K562 (cell line): ENCODE measurements around the gene USP7. TPM values are rescaled to one million over a fixed set of nuclear protein-coding genes. Genes with fewer than 3 reads are reported as not detected.

ENCODE experiments used
- ATAC-seq: fragments of 200-7000 bp; cut with Tn5 transposase; 3 replicates; pipeline ENCODE4 v1.9.1; 2020; ENCODE audit warnings: moderate library complexity
- BruUV-seq: library from RNA; stranded (reverse); fragments of 400-500 nt; replicated peaks from 2 replicates; lab custom pipeline; 2021; lab: Mats Ljungman, UMichigan
- CTCF ChIA-PET: fragments of 300-600 bp; formaldehyde crosslinking; extraction: SDS; loops from one replicate; lab custom pipeline; 2021; ENCODE audit warnings: low intra/inter-chr PET ratio; lab: Yijun Ruan, JAX
- POLR2A ChIA-PET: fragments of 300-600, 350-650 bp; sonication (Branson Sonifier 250); formaldehyde crosslinking; extraction: SDS; loops from one replicate; lab custom pipeline; 2021; ENCODE audit warnings: antibody characterized with exemption, inconsistent platforms; lab: Yijun Ruan, JAX
- DNase-seq, 4 experiments: peaks; one replicate each; pipeline versions ENCODE4 v3.0.0 to v3.0.0-alpha.2; 2011 to 2018; ENCODE audit warnings: low spot score in 3 of 4, mixed read lengths in 3 of 4; ENCODE audit errors: extremely low read depth in 1 of 4
- FAIRE-seq: peaks from 2 replicates; lab custom pipeline; 2011; peaks lifted over from hg19 to GRCh38; lab: Jason Lieb, UNC
- H2AFZ ChIP-seq: 2 replicates; pipeline ENCODE4 v1.6.0; 2011; ENCODE audit warnings: low read depth, low read length, control low read depth, inconsistent platforms
- H3K27ac ChIP-seq: fragments of 200-600 bp; 3 replicates; pipeline ENCODE4 v1.8.0; 2011; ENCODE audit warnings: low read depth, mild to moderate bottlenecking, control low read depth, inconsistent platforms, low read length, moderate library complexity, mixed read lengths; ENCODE audit errors: extremely low read depth
- H3K27me3 ChIP-seq, 2 experiments: fragments of 300-600 bp in 1 of 2; 2 replicates in 1 of 2; 3 replicates in 1 of 2; pipeline versions ENCODE4 v1.6.0 to v1.8.0; 2011; ENCODE audit warnings: inconsistent platforms in 2 of 2, low read length in 2 of 2, mild to moderate bottlenecking in 1 of 2, mixed read lengths in 1 of 2, moderate library complexity in 1 of 2; ENCODE audit not compliant: control insufficient read depth in 2 of 2, insufficient read depth in 2 of 2
- H3K36me3 ChIP-seq: fragments of 300-600 bp; 3 replicates; pipeline ENCODE4 v1.8.0; 2011; ENCODE audit warnings: mild to moderate bottlenecking, low read length, inconsistent platforms; ENCODE audit not compliant: control insufficient read depth, insufficient read depth
- H3K4me1 ChIP-seq, 2 experiments: fragments of 200-600 bp in 1 of 2; replicated peaks in 1 of 2; 2 replicates in 1 of 2; 3 replicates in 1 of 2; pipeline versions ENCODE4 v1.5.1 to v1.8.0; 2011; ENCODE audit warnings: inconsistent platforms in 2 of 2, low read length in 2 of 2, mild to moderate bottlenecking in 1 of 2, mixed read lengths in 1 of 2, moderate library complexity in 1 of 2; ENCODE audit not compliant: control insufficient read depth in 2 of 2, insufficient read depth in 2 of 2
- H3K4me2 ChIP-seq: 2 replicates; pipeline ENCODE4 v1.6.1; 2011; ENCODE audit warnings: low read length, control low read depth, inconsistent platforms, mixed read lengths; ENCODE audit not compliant: insufficient read depth
- H3K4me3 ChIP-seq: fragments of 200-600 bp; sonication (generic), shearing (Covaris generic); 2 replicates; pipeline ENCODE4 v1.5.1; 2016; ENCODE audit warnings: control low read depth, inconsistent platforms
- H3K79me2 ChIP-seq: fragments of 200-600 bp; 3 replicates; pipeline ENCODE4 v1.8.0; 2011; ENCODE audit warnings: low read length, inconsistent platforms; ENCODE audit not compliant: control insufficient read depth, insufficient read depth
- H3K9ac ChIP-seq, 2 experiments: 2 replicates each; pipeline versions ENCODE4 v1.6.0 to v1.6.1; 2011; ENCODE audit warnings: low read depth in 2 of 2, low read length in 2 of 2, control low read depth in 1 of 2, inconsistent platforms in 1 of 2, mild to moderate bottlenecking in 1 of 2, mixed read lengths in 1 of 2; ENCODE audit not compliant: insufficient read depth in 1 of 2
- H3K9me1 ChIP-seq: one replicate; pipeline ENCODE4 v1.6.0; 2011; ENCODE audit warnings: inconsistent platforms, mild to moderate bottlenecking, low read length, moderate library complexity; ENCODE audit not compliant: control insufficient read depth, insufficient read depth
- H3K9me3 ChIP-seq: replicated peaks from 2 replicates; pipeline ENCODE4 v1.5.1; 2011; ENCODE audit warnings: low read depth, low read length, inconsistent platforms; ENCODE audit not compliant: control insufficient read depth, insufficient read depth
- H4K20me1 ChIP-seq: replicated peaks from 2 replicates; pipeline ENCODE4 v1.6.1; 2011; ENCODE audit warnings: low read length, inconsistent platforms, mixed read lengths; ENCODE audit not compliant: control insufficient read depth, insufficient read depth
- CXXC5 ChIP-seq: fragments of 250-450 bp; sonication (Bioruptor Pico); IDR thresholded peaks from 2 replicates; pipeline ENCODE4 v1.8.0; 2022; ENCODE audit warnings: inconsistent platforms, mild to moderate bottlenecking, moderate library complexity
- E4F1 ChIP-seq: fragments of 250-450 bp; sonication (Bioruptor Pico); IDR thresholded peaks from 2 replicates; pipeline ENCODE4 v1.5.0; 2021; ENCODE audit warnings: mild to moderate bottlenecking, borderline replicate concordance
- FOS ChIP-seq: IDR thresholded peaks from 3 replicates; pipeline ENCODE4 v1.6.1; 2011; ENCODE audit not compliant: insufficient read length; ENCODE audit errors: extremely low read depth
- LARP7 ChIP-seq: fragments of 450-650 bp; IDR thresholded peaks from 2 replicates; pipeline ENCODE4 v1.6.1; 2016
- MBD2 ChIP-seq: sonication (generic); IDR thresholded peaks from 2 replicates; pipeline ENCODE4 v1.6.1; 2016; ENCODE audit warnings: low read depth, borderline replicate concordance
- MTF1 ChIP-seq: fragments of 250-450 bp; sonication (Bioruptor Pico); IDR thresholded peaks from 2 replicates; pipeline ENCODE4 v1.9.0; 2021; ENCODE audit warnings: moderate library complexity, mild to moderate bottlenecking, inconsistent platforms, borderline replicate concordance
- NEUROD1 ChIP-seq: fragments of 150-350 bp; IDR thresholded peaks from 2 replicates; pipeline ENCODE4 v1.6.1; 2014; ENCODE audit warnings: borderline replicate concordance, low read length, low read depth; ENCODE audit not compliant: partially characterized antibody
- REST ChIP-seq, 2 experiments: fragments of 450-650 bp; formaldehyde crosslinking in 1 of 2; IDR thresholded peaks; 2 replicates each; pipeline versions ENCODE4 v1.4.0 to v1.6.1; 2014 to 2020; ENCODE audit warnings: mild to moderate bottlenecking in 2 of 2, borderline replicate concordance in 1 of 2, low read depth in 1 of 2
- RHOXF2B ChIP-seq: fragments of 250-450 bp; sonication (Bioruptor Pico); conservative IDR thresholded peaks from 2 replicates; pipeline ENCODE4 v1.5.1; 2021
- ZBTB26 ChIP-seq: fragments of 450-650 bp; formaldehyde crosslinking; IDR thresholded peaks from 2 replicates; pipeline ENCODE4 v1.4.0; 2022; ENCODE audit warnings: missing genetic modification characterization
- ZNF311 ChIP-seq: fragments of 250-450 bp; sonication (Bioruptor Pico); IDR thresholded peaks from 2 replicates; pipeline ENCODE4 v1.4.0; 2020; ENCODE audit warnings: mild to moderate bottlenecking, moderate library complexity
- ZNF507 ChIP-seq: conservative IDR thresholded peaks from 2 replicates; pipeline ENCODE4 v1.6.1; 2017; ENCODE audit warnings: missing genetic modification characterization, missing compliant biosample characterization
- WGBS: fragments of 100-300 bp; shearing (Covaris generic); methylation state at CpG from one replicate; pipeline ENCODE4 v1.1.6; 2016; ENCODE audit warnings: low coverage, mixed read lengths; ENCODE audit not compliant: insufficient coverage; ENCODE audit errors: missing lambda C conversion rate; 5-methylcytosine and 5-hydroxymethylcytosine counted together
- in situ Hi-C: fragments of 300-500 bp; cut with MboI; formaldehyde crosslinking; loops from 4 replicates; pipeline ENCODE4 v1.15.0; 2018; ENCODE audit warnings: inconsistent platforms, mixed read lengths
- intact Hi-C: fragments of 100-400 bp; cut with micrococcal nuclease; formaldehyde crosslinking; loops from 2 replicates; pipeline ENCODE4 v1.14.2; 2022
- polyA plus RNA-seq, 8 experiments: library from polyadenylated mRNA; depleted of rRNA in 4 of 8; stranded (reverse) in 5 of 8; unstranded in 3 of 8; fragments of >200 nt; fragmentation: Nextera tagmentation in 2 of 8; fragmentation: Illumina TruSeq in 1 of 8; extraction: Ambion mirVana in 2 of 8; extraction: Trizol in 1 of 8; gene quantifications; 2 replicates each; pipeline versions ENCODE4 v1.2.1 to v1.2.3, GENCODE V29; 2011 to 2014; ENCODE audit warnings: inconsistent platforms in 1 of 8, missing spikeins in 1 of 8
- total RNA-seq, 7 experiments: library from RNA; depleted of rRNA in 6 of 7; stranded (reverse); fragments of >200 nt in 6 of 7; fragmentation: Illumina TruSeq in 2 of 7; extraction: Trizol in 2 of 7; gene quantifications; 2 replicates each; pipeline versions ENCODE4 v1.2.1 to v1.2.3, GENCODE V29; 2011 to 2021; ENCODE audit warnings: low replicate concordance in 1 of 7

USP7 gene
- total and polyA plus RNA-seq, 9 of the 15 experiments (the other 6 are each of a cell fraction or from before 2014, with no cell fraction given): 17.1 to 145 (median 57.9) TPM

DNA sequence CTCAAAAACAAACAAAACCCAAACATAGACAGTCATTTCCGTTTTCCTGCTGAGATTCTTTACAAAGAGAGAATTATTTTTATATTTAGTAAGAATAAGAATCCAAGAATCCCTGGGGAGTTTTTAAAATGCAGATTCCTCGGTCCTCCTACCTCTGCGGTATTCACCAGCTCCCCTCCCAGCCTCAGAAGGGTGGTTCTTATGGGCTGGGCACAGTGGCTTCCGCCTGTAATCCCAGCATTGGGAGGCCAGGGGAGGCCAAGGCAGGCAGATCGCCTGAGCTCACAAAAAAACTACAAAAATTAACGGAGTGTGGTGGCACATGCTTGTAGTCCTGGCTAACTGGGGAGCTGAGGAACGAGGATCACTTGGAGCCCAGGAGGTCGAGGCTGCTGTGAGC, 26.7 kb upstream of the USP7 start:
- no peaks in the 10 kb centered on the region for H3K9me3 ChIP-seq
- no peaks in the 10 kb centered on the region for H3K79me2 ChIP-seq
- FAIRE-seq: no peak
- intact Hi-C loops: no loop called here
- no peak for DNase-seq
- H3K27me3 ChIP-seq: 0 out of 5 replicates have a peak, but pooled peaks cover 0 to 4% of the 10 kb centered on the region in 2 experiments
- H3K27ac ChIP-seq: no peak overlapping the region
- no peak for ATAC-seq
- H3K4me1 ChIP-seq: peaks cover 0 to 3% of the 10 kb centered on the region in 2 experiments; a peak in 2 of 5 replicates
- H3K4me3 ChIP-seq: no peak overlapping the region
- H2AFZ ChIP-seq: no peak overlapping the region
- WGBS: 52% methylated on average over 6 of the region's 8 CpGs
- in situ Hi-C loops: no loop called here
- no peaks in the 10 kb centered on the region for H4K20me1 ChIP-seq
- no peaks in the 10 kb centered on the region for H3K9me1 ChIP-seq
- CTCF ChIA-PET: no interaction called here
- H3K4me2 ChIP-seq: no peak overlapping the region
- no peak overlapping the region for H3K9ac ChIP-seq
- no TSS peak for BruUV-seq
- H3K36me3 ChIP-seq: no peaks in the 10 kb centered on the region
- POLR2A ChIA-PET: no interaction called here
- no peak for TF ChIP-seq LARP7
- TF ChIP-seq MTF1: no peak
- TF ChIP-seq NEUROD1: no peak
- no peak for TF ChIP-seq ZBTB26
- TF ChIP-seq ZNF507 (tag): no peak
- TF ChIP-seq CXXC5 (CRISPR knock-in tag): no peak
- no peak for TF ChIP-seq MBD2
- no peak for TF ChIP-seq E4F1 (CRISPR knock-in tag)
- TF ChIP-seq REST (IDR thresholded peaks at IDR 0.05; ENCODE audit: borderline replicate concordance): no peak
- TF ChIP-seq REST (CRISPR knock-in tag; IDR thresholded peaks at IDR 0.05; ENCODE audit: low read depth): no peak
- TF ChIP-seq RHOXF2B (CRISPR knock-in tag): no peak
- TF ChIP-seq FOS: no peak
- no peak for TF ChIP-seq ZNF311
